ENCODE data around the gene NR6A1.

NR6A1 gene

GRCh38 chr9:124490004-124490403, 281.1 kb downstream of the NR6A1 start:
- no peak for DNase-seq (ENCODE audit: low read depth in 2 of 2)

GRCh38 chr9:124489222-124489621, 281.9 kb downstream of the NR6A1 start:
- no peak for DNase-seq (ENCODE audit: low read depth in 2 of 2)

DNA sequence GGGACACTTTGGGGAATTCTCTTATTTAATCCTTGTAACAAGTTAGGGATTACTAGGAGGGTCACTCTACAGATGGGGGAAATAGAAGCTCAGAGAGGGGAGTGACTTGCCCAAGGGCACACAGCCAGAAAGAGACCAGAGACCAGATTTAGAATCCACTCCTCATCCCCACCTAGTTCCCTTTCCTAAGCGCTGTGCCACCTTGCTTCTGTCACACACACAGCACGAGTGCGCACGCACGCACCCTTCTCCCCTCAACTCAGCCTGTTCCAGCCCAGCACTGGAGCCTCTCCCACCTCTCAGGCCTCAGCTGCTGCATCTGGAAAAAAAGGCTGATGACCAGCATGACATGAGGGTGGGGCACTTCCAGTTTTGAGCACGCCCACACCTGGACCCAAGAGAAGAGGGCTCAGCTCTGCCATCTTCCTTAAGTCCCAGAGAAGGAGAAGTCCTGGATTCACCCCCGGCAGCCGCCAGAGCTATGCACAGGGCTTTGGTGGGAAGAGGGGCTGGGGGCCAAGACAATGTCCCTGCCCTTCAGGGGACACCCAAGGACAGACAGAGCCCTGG, 282.4 kb downstream of the NR6A1 start:
- no peak for DNase-seq (ENCODE audit: low read depth in 2 of 2)

- no peak for DNase-seq (ENCODE audit: low read depth in 2 of 2)
Observed at GRCh38 chr9:124487260-124488182, 283.6 kb downstream of the NR6A1 start.

DNA sequence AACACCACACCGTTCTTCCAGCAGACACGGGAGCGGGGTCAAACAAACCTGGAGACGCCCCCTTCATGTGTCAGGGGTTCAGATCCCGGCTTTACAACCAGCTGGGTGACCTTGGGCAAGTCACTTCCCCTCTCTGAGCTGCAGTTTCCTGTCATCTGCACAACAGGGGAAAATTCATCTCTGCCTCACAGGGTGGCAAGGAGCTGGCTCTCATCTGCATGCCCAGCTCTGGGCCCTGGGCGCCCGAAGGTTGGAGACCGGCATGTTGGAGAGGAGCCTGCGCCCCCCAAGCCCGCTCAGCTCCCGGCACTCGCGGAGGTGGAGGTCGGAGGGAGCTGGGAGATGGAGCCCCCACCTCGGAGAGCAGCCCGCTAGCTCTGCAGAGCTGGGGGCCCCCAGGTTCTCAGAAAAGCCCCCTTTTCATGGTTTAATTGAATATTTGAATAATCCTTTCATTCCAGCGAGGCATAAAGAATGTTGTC, 284.3 kb downstream of the NR6A1 start:
- DNase-seq (ENCODE audit: low read depth in 2 of 2), result no peak

DNA sequence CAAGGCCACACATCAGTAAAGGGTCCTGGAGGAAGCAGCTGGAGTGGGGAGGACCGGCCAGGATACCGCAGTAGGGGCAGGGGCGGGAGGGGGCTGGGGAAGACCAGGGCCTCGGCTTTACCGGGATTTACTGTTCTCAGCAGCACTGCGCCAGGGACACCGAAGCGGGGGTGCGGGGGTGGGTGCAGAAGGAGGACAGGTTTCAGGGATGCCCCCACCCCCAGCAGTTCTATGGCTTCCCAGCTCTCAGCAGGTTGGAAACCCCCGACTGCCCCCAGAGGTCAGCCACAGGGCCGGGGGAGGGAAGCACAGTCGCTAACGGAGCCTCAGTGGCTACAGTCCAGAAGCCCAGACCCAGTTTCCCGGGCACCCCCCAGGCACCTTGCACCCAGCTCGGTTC, 285.2 kb downstream of the NR6A1 start:
- DNase-seq (ENCODE audit: low read depth in 2 of 2), result no peak

DNA sequence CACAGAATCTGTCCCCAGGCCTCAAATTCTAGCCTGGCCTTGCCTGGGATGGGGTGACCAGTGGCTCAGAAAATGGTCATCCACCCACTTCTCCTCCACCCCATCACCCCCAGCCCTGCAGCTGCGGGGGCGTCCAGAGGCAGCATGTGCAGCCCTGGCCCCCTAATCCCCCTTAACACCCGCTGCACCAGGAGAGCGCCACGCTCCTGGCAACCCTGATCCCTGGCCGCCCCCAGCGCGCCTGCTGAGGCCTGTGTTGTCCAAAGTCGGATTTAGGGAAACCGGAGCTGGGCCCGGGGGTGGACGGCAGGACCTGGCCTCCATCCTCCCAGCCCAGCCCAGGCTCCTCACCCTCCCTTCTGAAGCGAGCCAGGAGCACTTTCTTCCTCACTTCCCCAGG, 285.9 kb downstream of the NR6A1 start:
- DNase-seq (ENCODE audit: low read depth in 2 of 2), result no peak

GRCh38 chr9:124483481-124483880, 287.6 kb downstream of the NR6A1 start:
- no peak for DNase-seq (ENCODE audit: low read depth in 2 of 2)

DNA sequence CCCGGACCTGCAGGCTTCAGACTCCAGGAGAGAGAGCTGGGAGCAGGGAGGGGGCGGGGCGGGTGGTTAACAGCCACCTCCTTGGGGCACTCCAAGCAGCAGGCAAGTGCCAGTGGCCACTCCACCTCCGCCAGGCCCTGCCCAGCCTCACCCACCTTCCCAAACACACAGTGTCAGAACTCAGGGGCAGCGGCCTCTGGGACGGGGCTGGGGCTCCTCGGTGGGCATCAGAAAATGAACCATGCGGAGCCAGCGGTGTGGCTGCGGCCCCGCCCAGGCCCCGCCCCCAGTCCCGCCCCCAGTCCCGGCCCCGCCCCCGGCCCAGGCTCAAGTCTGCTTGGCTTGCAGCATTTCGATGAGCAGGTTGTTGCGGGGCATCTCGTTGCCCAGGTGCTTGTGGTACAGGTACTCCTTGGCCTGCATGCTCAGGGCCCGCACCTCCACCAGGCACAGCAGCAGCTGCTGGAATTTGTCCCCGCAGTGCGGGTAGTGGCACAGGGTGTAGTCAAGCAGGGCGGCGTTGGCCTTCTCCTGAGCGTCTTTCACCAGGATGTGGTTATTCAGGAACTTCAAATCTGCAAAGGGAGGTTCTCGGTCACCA, 288.6 kb downstream of the NR6A1 start:
- DNase-seq (ENCODE audit: low read depth in 2 of 2), result no peak

- no peak for DNase-seq (ENCODE audit: low read depth in 2 of 2)
Observed at GRCh38 chr9:124481115-124481514, 290.0 kb downstream of the NR6A1 start.

DNA sequence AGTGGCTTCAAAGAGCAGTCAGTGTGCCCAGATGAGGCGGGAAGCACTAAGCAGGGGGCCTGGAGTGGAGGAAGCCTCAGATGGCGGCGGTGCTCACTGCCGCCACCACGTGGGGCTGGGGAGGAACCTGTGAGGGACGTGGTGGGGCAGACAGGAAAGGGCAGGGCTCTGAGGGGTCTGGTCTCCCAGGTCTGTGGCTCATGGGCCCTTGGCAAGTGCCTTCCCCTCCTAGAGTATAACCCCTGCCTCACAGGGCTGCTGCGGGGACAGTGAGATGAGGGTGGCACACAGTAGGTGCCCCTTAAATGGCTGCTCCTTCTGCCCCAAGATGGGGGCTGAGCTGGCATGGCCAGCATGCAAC, 290.5 kb downstream of the NR6A1 start:
- DNase-seq (ENCODE audit: low read depth in 2 of 2), result no peak

- no peak for DNase-seq (ENCODE audit: low read depth in 2 of 2)
Observed at GRCh38 chr9:124479947-124480620, 291.0 kb downstream of the NR6A1 start.

GRCh38 chr9:124479371-124479770, 291.7 kb downstream of the NR6A1 start:
- DNase-seq (ENCODE audit: low read depth in 2 of 2), result no peak

DNA sequence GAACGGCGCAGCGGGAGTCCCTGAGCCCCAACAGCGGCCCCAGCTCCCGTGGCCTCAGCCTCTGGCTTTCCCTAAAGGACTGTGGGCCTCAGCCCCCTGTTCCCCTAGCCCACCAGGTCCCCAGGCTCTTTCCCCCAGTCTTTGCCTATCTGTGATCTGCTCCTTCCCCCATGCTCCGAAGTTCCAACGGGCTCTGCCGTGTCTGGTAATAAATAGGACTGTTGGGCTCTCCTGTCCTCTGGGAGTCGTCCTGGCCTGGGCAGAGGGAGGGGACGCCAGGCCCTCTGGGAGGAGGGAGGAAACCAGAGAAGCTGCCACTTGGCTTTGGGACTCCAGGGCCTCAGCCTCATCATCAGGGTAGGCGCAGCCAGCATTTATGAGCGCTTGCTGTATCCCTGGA, 292.8 kb downstream of the NR6A1 start:
- DNase-seq (ENCODE audit: low read depth in 2 of 2), result no peak

DNA sequence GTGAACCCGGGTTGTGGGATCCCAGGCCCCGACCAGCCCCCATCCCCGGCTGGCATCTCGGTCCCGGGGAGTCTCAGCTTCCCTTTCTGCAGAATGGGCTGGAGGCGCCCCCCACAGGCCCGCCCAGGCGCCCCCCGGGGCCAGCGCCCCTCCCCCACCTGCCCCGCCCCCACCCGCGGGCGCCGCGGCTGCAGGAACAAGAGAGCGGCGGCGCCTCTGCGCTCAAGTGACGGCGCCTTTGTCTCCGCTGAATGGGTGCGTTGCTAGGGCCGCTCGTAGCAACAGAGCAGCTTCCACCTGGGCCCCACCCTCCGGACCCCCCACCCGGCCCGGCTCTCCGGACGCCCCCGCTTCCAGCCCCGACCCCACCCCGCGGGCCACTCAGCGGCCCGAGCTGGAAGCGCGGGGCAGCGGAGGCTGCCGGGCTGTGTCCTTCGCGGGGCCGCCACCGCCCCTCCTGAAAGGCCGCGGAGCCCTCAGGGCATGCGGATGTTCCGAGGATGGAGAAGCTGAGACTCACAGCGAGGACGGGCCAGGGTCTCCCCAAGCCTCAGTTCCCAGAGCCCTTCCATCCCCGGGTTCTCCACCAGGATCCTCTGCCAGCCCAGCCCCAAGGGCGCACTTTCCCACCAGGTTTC, 293.3 kb downstream of the NR6A1 start:
- no peak for DNase-seq (ENCODE audit: low read depth in 2 of 2)

GRCh38 chr9:124477211-124477647, 293.9 kb downstream of the NR6A1 start:
- no peak for DNase-seq (ENCODE audit: low read depth in 2 of 2)

DNA sequence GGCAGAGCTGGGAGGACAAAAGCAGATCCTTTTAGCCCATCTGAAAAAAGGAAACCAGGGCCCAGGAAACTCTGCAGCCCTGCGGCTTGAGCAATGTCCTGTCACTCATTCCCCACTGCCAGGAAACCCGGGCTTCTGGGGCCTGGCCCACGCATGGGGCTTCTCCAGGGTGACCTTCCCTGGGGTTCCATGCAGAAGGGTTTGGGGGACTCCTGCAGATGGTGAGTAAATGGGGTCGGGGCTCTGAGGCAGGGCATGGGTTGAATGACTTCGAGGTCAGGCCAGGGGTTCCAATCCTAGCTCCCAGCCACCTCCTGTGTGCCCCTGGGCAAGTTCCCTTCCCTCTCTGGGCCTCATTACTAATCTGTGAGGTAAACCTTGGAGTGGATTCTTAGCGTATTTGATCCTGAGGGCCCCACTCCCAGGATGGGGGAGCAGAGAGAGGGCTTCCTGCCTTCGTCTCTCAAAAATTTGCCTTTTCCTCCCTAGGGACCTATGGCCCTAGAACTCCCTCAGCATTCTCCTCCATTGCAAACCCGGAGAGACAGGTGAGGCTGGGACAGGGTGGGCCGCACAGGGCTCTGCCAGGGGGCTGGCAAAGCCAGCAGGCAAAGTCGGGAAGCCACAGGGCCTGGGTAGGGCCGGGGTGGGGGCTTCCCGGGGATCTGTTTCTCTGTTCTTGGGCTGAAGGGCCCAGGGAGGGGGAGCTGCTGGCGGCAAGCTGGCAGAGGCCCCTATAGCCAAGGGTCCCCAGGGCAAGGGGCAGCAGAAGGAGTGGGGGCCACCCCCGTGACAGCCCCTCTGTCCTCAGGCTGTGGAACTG, 295.0 kb downstream of the NR6A1 start:
- DNase-seq (ENCODE audit: low read depth in 2 of 2), result no peak

DNA sequence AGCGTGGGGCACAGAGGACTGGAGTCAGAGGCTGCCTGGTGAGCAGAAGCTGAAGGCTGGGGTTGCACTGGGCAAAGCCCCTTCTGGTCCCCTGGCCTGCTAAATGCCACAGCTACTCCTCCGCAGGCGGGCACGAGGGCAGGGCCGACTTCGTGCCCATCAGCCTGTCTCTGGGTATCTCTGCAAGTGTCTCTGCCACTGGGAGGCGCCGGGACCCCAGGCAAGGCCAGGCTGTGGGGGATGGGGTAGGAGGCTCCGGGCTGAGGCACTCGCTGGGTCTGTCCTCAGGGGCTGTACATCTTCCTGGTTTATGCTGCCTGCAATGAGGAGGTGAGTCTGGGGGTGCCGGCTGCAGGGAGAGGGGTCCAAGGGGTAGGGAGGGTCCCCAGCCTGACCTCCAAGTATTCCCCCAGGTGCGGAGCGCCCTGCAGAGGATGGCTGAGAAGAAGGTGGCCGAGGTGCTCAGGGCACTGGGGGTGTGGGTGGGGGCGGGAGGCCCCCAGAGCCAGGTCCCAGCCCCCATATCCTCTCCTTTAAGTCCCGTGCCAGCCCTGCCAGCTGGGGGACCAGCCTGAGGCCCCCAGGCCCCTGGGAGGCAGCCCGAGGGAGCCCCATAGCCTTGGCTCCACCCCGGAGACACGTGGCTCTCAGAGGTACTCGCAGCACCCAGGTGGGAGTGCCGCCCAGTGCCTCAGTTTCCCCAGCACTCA, 295.8 kb downstream of the NR6A1 start:
- DNase-seq (ENCODE audit: low read depth in 2 of 2), result no peak

GRCh38 chr9:124474151-124474550, 297.0 kb downstream of the NR6A1 start:
- DNase-seq (ENCODE audit: low read depth in 2 of 2), result no peak

DNA sequence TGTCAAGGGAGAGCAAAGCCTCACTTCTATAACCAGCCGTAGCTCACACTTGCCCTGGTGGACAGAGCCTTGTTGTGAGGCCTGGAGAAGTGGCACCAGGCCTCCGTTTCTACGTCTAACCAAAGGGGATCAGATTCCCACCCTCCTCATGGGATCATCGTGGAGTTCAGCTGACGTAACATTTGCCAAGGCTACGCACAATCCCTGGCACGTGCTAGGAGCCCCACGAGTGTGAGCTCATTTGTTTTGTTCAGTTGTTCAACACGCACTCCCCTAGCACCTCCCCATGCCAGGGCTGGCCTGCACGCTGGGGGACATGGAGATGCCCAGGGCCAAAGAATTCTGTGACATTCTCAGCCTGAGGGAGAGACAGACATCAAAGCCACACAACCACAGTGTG, 297.8 kb downstream of the NR6A1 start:
- DNase-seq (ENCODE audit: low read depth in 2 of 2), result no peak

All from stimulated activated CD8-positive, alpha-beta memory T cell treated with anti-CD3 and anti-CD28 coated beads, Interleukin-15, amount 100 ng/mL, for 48 hours (primary cell).